ENCODE results near the gene ACBD4. TPM values are rescaled to one million over a fixed set of nuclear protein-coding genes. Genes with fewer than 3 reads are reported as not detected.

Gene ACBD4
- total and polyA plus RNA-seq, 2 of the 13 experiments (the other 11 are each of a cell fraction or from before 2014, with no cell fraction given), result 16.1 to 26.9 TPM

DNA sequence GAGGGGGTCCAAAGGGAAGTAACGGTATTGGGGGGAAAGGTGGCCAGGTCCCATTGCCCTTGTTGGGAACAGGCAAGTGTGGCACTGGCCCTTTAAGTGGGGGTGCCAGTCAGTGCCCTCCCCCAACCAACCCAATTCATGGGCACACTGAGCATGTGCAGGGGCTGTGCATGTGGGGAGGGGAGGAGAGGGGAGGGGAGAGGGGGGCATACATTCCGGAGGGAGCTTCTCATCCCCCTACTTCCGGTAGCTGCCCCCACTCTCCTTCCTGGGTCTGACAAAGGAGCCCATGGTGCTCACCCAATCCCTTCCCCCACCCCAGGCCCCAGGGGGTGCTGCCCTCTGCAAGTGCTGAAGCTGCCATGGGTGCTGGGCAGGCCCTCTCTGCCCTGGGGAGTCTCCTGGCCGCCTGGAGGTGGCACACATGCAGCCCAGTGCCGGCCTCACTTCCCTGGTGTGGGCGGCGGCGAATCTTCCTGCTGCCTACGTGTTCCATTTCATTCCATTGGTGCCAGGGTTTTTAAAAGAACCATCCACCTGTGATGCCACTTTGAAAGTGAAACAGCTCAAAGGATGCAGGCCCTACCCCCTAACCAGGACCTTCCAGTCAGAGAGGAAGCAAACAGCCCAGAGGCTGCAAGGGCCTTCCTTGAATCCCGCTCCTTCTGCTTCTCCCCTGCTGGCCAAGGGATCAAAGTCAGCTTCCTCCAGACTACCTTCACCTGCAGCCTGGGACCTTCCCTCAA lies 37.2 kb downstream of the ACBD4 start (continued):
- TF ChIP-seq, protein P1, sequence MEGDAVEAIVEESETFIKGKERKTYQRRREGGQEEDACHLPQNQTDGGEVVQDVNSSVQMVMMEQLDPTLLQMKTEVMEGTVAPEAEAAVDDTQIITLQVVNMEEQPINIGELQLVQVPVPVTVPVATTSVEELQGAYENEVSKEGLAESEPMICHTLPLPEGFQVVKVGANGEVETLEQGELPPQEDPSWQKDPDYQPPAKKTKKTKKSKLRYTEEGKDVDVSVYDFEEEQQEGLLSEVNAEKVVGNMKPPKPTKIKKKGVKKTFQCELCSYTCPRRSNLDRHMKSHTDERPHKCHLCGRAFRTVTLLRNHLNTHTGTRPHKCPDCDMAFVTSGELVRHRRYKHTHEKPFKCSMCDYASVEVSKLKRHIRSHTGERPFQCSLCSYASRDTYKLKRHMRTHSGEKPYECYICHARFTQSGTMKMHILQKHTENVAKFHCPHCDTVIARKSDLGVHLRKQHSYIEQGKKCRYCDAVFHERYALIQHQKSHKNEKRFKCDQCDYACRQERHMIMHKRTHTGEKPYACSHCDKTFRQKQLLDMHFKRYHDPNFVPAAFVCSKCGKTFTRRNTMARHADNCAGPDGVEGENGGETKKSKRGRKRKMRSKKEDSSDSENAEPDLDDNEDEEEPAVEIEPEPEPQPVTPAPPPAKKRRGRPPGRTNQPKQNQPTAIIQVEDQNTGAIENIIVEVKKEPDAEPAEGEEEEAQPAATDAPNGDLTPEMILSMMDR (CRISPR knock-in tag; IDR thresholded peaks at IDR 0.05), result peak; percentile 51
- TF ChIP-seq, protein P2, sequence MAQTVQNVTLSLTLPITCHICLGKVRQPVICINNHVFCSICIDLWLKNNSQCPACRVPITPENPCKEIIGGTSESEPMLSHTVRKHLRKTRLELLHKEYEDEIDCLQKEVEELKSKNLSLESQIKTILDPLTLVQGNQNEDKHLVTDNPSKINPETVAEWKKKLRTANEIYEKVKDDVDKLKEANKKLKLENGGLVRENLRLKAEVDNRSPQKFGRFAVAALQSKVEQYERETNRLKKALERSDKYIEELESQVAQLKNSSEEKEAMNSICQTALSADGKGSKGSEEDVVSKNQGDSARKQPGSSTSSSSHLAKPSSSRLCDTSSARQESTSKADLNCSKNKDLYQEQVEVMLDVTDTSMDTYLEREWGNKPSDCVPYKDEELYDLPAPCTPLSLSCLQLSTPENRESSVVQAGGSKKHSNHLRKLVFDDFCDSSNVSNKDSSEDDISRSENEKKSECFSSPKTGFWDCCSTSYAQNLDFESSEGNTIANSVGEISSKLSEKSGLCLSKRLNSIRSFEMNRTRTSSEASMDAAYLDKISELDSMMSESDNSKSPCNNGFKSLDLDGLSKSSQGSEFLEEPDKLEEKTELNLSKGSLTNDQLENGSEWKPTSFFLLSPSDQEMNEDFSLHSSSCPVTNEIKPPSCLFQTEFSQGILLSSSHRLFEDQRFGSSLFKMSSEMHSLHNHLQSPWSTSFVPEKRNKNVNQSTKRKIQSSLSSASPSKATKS (CRISPR knock-in tag; IDR thresholded peaks at IDR 0.05), result no peak
- peak; percentile 77 for TF ChIP-seq RARA (CRISPR knock-in tag; IDR thresholded peaks at IDR 0.05)
- TF ChIP-seq, protein P3, sequence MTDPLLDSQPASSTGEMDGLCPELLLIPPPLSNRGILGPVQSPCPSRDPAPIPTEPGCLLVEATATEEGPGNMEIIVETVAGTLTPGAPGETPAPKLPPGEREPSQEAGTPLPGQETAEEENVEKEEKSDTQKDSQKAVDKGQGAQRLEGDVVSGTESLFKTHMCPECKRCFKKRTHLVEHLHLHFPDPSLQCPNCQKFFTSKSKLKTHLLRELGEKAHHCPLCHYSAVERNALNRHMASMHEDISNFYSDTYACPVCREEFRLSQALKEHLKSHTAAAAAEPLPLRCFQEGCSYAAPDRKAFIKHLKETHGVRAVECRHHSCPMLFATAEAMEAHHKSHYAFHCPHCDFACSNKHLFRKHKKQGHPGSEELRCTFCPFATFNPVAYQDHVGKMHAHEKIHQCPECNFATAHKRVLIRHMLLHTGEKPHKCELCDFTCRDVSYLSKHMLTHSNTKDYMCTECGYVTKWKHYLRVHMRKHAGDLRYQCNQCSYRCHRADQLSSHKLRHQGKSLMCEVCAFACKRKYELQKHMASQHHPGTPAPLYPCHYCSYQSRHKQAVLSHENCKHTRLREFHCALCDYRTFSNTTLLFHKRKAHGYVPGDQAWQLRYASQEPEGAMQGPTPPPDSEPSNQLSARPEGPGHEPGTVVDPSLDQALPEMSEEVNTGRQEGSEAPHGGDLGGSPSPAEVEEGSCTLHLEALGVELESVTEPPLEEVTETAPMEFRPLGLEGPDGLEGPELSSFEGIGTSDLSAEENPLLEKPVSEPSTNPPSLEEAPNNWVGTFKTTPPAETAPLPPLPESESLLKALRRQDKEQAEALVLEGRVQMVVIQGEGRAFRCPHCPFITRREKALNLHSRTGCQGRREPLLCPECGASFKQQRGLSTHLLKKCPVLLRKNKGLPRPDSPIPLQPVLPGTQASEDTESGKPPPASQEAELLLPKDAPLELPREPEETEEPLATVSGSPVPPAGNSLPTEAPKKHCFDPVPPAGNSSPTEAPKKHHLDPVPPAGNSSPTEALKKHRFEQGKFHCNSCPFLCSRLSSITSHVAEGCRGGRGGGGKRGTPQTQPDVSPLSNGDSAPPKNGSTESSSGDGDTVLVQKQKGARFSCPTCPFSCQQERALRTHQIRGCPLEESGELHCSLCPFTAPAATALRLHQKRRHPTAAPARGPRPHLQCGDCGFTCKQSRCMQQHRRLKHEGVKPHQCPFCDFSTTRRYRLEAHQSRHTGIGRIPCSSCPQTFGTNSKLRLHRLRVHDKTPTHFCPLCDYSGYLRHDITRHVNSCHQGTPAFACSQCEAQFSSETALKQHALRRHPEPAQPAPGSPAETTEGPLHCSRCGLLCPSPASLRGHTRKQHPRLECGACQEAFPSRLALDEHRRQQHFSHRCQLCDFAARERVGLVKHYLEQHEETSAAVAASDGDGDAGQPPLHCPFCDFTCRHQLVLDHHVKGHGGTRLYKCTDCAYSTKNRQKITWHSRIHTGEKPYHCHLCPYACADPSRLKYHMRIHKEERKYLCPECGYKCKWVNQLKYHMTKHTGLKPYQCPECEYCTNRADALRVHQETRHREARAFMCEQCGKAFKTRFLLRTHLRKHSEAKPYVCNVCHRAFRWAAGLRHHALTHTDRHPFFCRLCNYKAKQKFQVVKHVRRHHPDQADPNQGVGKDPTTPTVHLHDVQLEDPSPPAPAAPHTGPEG (CRISPR knock-in tag; IDR thresholded peaks at IDR 0.05), result no peak
- no peak for TF ChIP-seq ELF4 (CRISPR knock-in tag; IDR thresholded peaks at IDR 0.05; ENCODE audit: borderline replicate concordance)
- TF ChIP-seq, protein P4, sequence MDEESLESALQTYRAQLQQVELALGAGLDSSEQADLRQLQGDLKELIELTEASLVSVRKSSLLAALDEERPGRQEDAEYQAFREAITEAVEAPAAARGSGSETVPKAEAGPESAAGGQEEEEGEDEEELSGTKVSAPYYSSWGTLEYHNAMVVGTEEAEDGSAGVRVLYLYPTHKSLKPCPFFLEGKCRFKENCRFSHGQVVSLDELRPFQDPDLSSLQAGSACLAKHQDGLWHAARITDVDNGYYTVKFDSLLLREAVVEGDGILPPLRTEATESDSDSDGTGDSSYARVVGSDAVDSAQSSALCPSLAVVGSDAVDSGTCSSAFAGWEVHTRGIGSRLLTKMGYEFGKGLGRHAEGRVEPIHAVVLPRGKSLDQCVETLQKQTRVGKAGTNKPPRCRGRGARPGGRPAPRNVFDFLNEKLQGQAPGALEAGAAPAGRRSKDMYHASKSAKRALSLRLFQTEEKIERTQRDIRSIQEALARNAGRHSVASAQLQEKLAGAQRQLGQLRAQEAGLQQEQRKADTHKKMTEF (CRISPR knock-in tag; IDR thresholded peaks at IDR 0.05), result peak; percentile 94
- no peak for TF ChIP-seq NFIB (CRISPR knock-in tag; IDR thresholded peaks at IDR 0.05; ENCODE audit: borderline replicate concordance)
- TF ChIP-seq, protein P5, sequence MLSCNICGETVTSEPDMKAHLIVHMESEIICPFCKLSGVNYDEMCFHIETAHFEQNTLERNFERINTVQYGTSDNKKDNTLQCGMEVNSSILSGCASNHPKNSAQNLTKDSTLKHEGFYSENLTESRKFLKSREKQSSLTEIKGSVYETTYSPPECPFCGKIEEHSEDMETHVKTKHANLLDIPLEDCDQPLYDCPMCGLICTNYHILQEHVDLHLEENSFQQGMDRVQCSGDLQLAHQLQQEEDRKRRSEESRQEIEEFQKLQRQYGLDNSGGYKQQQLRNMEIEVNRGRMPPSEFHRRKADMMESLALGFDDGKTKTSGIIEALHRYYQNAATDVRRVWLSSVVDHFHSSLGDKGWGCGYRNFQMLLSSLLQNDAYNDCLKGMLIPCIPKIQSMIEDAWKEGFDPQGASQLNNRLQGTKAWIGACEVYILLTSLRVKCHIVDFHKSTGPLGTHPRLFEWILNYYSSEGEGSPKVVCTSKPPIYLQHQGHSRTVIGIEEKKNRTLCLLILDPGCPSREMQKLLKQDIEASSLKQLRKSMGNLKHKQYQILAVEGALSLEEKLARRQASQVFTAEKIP (CRISPR knock-in tag; IDR thresholded peaks at IDR 0.05; ENCODE audit: borderline replicate concordance), result no peak
- TF ChIP-seq, protein P6, sequence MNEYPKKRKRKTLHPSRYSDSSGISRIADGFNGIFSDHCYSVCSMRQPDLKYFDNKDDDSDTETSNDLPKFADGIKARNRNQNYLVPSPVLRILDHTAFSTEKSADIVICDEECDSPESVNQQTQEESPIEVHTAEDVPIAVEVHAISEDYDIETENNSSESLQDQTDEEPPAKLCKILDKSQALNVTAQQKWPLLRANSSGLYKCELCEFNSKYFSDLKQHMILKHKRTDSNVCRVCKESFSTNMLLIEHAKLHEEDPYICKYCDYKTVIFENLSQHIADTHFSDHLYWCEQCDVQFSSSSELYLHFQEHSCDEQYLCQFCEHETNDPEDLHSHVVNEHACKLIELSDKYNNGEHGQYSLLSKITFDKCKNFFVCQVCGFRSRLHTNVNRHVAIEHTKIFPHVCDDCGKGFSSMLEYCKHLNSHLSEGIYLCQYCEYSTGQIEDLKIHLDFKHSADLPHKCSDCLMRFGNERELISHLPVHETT (CRISPR knock-in tag; conservative IDR thresholded peaks at IDR 0.05), result 0 out of 2 replicates have a peak, but pooled peaks have one; percentile 53
- TF ChIP-seq, protein P7, sequence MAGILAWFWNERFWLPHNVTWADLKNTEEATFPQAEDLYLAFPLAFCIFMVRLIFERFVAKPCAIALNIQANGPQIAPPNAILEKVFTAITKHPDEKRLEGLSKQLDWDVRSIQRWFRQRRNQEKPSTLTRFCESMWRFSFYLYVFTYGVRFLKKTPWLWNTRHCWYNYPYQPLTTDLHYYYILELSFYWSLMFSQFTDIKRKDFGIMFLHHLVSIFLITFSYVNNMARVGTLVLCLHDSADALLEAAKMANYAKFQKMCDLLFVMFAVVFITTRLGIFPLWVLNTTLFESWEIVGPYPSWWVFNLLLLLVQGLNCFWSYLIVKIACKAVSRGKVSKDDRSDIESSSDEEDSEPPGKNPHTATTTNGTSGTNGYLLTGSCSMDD (CRISPR knock-in tag; IDR thresholded peaks at IDR 0.05), result no peak
